ENCODE data around the gene SUPT3H. TPM values are rescaled to one million over a fixed set of nuclear protein-coding genes. Genes with fewer than 3 reads are reported as not detected.

The SUPT3H gene
- total and polyA plus RNA-seq, 5 experiments from 2014 or later: 16.9 to 20.8 (median 20.0) TPM

DNA sequence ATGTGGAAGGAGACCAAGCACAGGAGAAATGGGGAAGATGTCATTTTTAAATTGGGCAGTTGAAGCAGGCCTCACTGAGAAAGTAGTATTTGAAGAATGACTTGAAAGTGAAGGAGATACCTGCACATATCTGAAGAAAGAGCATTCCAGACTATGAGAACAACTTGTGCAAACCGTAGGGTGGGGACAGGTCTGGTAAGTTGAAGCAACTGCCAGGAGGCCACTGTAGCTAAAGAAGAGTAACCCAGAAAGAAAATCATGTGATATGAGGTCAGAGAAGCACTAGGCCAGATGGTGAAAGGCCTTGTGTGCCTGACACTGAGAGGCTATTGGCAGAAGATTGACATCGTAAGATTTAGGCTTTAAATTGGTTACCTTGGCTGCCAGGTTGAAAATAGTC lies 4.7 kb upstream of the SUPT3H start:
- peaks cover 0 to 2% (median 0%) of the 10 kb centered on the region in 5 donors for H3K27me3 Mint-ChIP-seq
- H3K4me3 Mint-ChIP-seq: no peak overlapping the region
- DNase-seq (no peak), ATAC-seq (no peak)
- POLR2A ChIA-PET: no interaction called here
- peaks cover 9 to 23% (median 15%) of the 10 kb centered on the region in 4 donors for H3K4me1 Mint-ChIP-seq
- H3K9me3 Mint-ChIP-seq: peaks cover 0 to 2% (median 0%) of the 10 kb centered on the region in 9 donors
- H3K27ac Mint-ChIP-seq: peak overlapping the region in 1 of 10 donors; percentile 2
- H3K36me3 Mint-ChIP-seq: peaks cover 4 to 9% (median 7%) of the 10 kb centered on the region in 3 donors

DNA sequence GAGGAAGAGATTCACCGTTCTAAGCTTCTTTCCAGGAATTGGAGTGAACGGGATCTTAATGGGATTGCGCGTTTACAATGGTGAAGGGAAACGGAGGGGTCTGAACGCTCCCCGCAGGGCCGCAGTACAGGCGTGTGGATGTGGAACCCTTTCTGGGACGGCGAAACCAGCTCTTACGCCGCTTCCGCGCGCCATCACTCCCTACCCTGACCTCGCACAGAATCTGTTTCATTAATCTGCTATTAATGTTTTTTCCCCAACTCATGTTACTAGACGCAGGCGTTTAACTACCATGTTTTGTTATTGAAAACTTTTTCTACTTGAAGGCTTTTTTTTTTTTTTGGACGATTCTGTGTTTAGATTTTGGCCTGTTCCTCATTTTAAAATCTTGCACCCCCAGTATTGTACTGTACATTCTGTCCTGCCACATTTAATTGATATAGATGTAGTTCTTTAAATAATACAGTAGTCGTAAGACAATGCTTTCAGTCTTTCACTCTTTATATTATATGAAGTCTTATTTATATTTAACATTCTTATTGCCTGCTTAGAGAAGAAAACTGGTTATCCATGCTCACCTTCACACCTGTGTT lies 696 bp upstream of the SUPT3H start:
- Mint-ChIP-seq H3K4me3 (peak overlapping the region; percentile 92 to 100 (median 98)), H3K36me3 (peaks cover 0 to 4% (median 2%) of the 10 kb centered on the region in 3 donors), H3K27ac (peak overlapping the region; percentile 97 to 100 (median 98)), H3K4me1 (peaks cover 11 to 38% (median 36%) of the 10 kb centered on the region in 4 donors), H3K27me3 (no peaks in the 10 kb centered on the region), H3K9me3 (no peaks in the 10 kb centered on the region)
- DNase-seq: peak in 3 of 10 donors; percentile 5 to 20 (median 8)
- POLR2A ChIA-PET: interaction anchor here (0.6 to 3.2 kb wide), 27 partner anchors 9 to 751 kb away, joined by 3 to 24 read pairs (median 5); partner anchors contain the start of genes ENPP4 and RUNX2
- ATAC-seq: peak in 1 of 2 donors; percentile 12

DNA sequence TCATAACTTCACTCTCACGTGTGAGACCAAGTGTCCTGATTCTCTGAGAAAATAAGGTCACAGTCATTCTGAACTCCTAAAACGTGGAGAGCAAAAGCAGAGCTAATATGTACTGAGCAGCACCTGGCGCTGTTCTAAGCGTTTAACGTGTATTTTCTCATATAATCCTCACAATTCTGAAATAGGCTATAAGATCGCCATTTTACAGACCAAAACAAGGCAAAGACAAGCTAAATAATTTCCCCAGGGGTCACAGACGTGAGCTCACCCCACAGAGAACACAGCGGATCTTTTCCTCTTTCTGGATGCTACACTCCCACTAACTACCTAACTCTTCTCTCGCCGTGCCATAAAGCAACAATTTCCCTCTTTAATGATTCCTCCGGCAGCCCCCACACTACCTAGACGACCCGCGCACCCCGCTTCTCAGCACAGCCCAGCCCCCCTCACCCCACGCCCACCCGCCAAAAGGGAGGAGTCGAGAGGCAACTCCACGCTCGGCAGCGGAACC lies 636 bp downstream of the SUPT3H start:
- peaks cover 8 to 38% (median 37%) of the 10 kb centered on the region in 4 donors for H3K4me1 Mint-ChIP-seq
- no peaks in the 10 kb centered on the region for H3K9me3 Mint-ChIP-seq
- peaks cover 0 to 10% (median 7%) of the 10 kb centered on the region in 3 donors for H3K36me3 Mint-ChIP-seq
- DNase-seq: no peak
- H3K27me3 Mint-ChIP-seq: no peaks in the 10 kb centered on the region
- peak overlapping the region; percentile 92 to 100 (median 98) for H3K4me3 Mint-ChIP-seq
- POLR2A ChIA-PET: interaction anchor here (1.0 to 3.2 kb wide), 15 partner anchors 11 to 721 kb away, joined by 3 to 24 read pairs (median 7); partner anchors contain the start of gene RUNX2
- H3K27ac Mint-ChIP-seq: peak overlapping the region; percentile 97 to 100 (median 98)
- no peak for ATAC-seq

DNA sequence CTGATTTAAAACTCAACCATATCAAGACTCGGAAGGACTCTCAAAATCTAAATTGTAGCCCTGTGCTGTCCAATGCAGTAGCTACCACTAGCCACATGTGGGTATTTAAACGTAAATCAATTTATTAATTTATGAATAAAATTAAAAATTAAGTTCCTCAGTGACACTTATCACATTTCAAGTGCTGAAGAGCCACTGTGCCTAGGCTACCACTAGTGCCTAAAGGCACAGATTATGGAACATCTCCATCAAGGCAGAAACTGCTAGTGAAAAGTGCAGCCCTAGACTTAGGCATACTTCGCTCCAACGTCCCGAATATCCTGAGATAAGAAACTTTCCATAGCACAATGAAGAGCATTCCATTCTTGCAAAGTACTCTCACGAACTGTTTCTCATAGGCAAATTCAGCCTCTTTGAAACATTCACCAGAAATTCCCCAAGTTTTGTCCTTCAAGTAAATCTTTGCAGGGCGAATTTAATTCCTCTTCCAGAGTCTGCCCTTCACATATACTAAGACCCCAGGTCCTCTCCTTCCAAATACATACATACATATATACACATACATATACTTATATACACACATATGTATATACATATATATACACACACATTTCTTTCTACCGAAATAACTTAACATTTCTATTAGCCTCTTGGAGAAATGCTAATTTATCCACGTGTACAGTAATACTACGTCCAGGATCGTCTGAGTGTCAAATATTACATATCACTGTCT lies 1.3 kb downstream of the SUPT3H start:
- H3K9me3 Mint-ChIP-seq: no peaks in the 10 kb centered on the region
- POLR2A ChIA-PET: interaction anchor here (0.6 to 3.2 kb wide), 13 partner anchors 10 to 777 kb away, joined by 3 to 24 read pairs (median 6); no protein-coding TSS in a partner anchor
- no peak for DNase-seq

DNA sequence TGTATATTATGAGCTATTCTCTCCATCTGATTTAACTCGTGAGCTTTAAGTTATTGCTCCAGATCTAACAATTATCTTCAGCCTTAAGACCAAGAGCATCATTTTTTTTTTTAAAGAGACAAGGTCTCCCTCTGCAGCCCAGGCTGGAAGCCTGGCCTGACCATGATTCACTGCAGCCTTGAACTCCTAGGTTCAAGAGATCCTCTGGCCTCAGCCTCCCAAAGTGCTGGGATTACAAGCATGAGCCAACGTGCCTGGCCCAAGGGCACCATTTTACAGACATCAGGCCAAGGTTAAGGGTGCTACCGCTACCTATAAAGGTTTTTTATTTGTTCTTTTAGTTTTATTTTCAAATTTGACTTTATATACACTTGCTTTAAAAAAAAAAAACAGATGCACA lies 2.3 kb downstream of the SUPT3H start:
- Mint-ChIP-seq H3K27me3 (no peaks in the 10 kb centered on the region), H3K36me3 (peaks cover 0 to 11% (median 10%) of the 10 kb centered on the region in 3 donors), H3K27ac (peak overlapping the region in 8 of 10 donors; percentile 35 to 99 (median 54)), H3K4me1 (peaks cover 11 to 51% (median 43%) of the 10 kb centered on the region in 4 donors), H3K9me3 (no peaks in the 10 kb centered on the region), H3K4me3 (peak overlapping the region in 2 of 10 donors; percentile 15 to 40)
- ATAC-seq (no peak), DNase-seq (no peak)
- POLR2A ChIA-PET: interaction anchor here (0.7 to 1.2 kb wide), 4 partner anchors 190 to 776 kb away, joined by 3 to 6 read pairs (median 4); no protein-coding TSS in a partner anchor

More for the DNA sequence above, 1.3 kb downstream of the SUPT3H start:
- H3K4me1 Mint-ChIP-seq: peaks cover 9 to 41% (median 38%) of the 10 kb centered on the region in 4 donors
- peak overlapping the region; percentile 97 to 100 (median 98) for H3K27ac Mint-ChIP-seq
- ATAC-seq: no peak
- no peaks in the 10 kb centered on the region for H3K27me3 Mint-ChIP-seq
- peaks cover 0 to 10% (median 7%) of the 10 kb centered on the region in 3 donors for H3K36me3 Mint-ChIP-seq
- H3K4me3 Mint-ChIP-seq: peak overlapping the region; percentile 92 to 100 (median 98)

DNA sequence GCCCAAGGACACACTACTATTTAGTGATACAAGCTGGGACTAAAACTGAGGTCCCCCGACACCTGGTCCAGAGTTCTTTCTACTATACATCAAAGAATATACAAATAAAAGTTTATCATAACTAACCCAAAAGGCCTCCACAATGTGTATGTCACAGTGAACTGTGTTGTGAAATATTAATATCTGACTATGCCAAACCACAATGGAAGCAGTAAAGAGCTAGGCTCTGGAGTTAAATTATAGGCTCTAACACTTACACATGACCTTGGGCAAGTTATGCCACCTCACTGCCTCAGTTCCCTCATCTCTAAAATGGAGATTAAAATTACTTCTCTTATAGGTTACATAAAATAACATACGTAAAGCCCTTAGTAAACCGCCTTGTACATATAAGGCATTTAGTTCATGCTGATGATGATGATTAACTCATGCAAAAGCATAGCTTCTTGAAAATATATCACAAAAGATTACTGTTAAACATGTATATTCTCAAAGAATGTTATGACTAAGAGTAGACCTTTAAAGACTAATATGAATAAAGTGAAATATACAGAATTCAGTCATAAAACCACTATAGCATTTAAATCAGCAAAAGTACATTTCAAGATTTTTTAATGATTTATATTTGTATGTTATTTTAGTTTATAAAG lies 5.7 kb downstream of the SUPT3H start:
- H3K4me3 Mint-ChIP-seq: no peak overlapping the region
- DNase-seq: no peak
- no peaks in the 10 kb centered on the region for H3K9me3 Mint-ChIP-seq
- ATAC-seq: no peak
- H3K27me3 Mint-ChIP-seq: no peaks in the 10 kb centered on the region
- peak overlapping the region in 6 of 10 donors; percentile 11 to 87 (median 41) for H3K27ac Mint-ChIP-seq
- peaks cover under 1 to 34% (median 10%) of the 10 kb centered on the region in 3 donors for H3K36me3 Mint-ChIP-seq
- POLR2A ChIA-PET: interaction anchor here (0.6 kb wide), 1 partner anchor 29 kb away, joined by 3 read pairs; no protein-coding TSS in a partner anchor
- peaks cover 20 to 63% (median 38%) of the 10 kb centered on the region in 4 donors for H3K4me1 Mint-ChIP-seq

DNA sequence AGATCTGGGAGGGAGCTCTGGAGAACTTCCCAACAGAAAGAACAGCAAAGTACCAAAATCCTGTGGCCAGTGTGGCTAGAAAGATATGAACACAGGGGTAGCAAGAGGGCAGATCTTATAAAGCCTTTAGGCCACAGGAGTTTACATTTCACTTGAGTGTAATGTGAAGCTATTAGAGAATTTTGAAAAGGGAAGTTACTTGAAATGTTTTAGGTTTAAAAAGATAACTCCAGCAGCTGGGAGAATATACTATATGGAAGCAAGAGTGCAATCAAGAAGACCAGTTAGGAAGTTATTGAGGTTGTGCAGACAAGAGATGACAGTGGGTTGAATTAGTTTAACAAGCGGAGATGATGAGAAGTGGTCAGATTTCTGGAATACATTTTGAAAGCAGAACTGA lies 7.9 kb downstream of the SUPT3H start:
- Mint-ChIP-seq H3K36me3 (peaks cover 4 to 39% (median 16%) of the 10 kb centered on the region in 3 donors), H3K4me3 (no peak overlapping the region), H3K9me3 (no peaks in the 10 kb centered on the region), H3K4me1 (peaks cover 10 to 55% (median 30%) of the 10 kb centered on the region in 4 donors), H3K27ac (peak overlapping the region in 8 of 10 donors; percentile 3 to 78 (median 28)), H3K27me3 (no peaks in the 10 kb centered on the region)
- POLR2A ChIA-PET: no interaction called here
- ATAC-seq (no peak), DNase-seq (no peak)

DNA sequence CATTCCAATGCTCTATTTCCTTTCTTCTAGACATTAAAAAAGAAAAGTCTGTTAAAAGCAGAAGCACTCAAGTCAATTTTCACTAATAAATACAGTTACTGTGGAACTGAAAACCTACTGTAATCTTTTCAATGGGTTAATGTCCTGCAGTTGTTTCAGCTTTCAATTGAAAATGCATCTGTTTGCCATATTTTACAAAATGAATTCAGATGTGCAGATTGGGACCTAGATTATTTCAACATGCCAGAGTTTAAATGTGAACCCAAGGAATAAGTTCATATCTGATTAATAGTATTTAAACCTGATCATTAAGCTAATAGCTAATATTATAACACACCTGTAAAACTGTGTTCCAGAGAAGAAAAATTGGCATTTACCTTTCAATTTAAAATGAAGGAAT lies 9.7 kb downstream of the SUPT3H start:
- POLR2A ChIA-PET: no interaction called here
- Mint-ChIP-seq H3K27me3 (no peaks in the 10 kb centered on the region), H3K9me3 (no peaks in the 10 kb centered on the region), H3K27ac (peak overlapping the region in 1 of 10 donors; percentile 12), H3K36me3 (peaks cover 4 to 40% (median 10%) of the 10 kb centered on the region in 3 donors), H3K4me3 (no peak overlapping the region), H3K4me1 (peaks cover 10 to 47% (median 32%) of the 10 kb centered on the region in 4 donors)
- DNase-seq: no peak
- no peak for ATAC-seq

DNA sequence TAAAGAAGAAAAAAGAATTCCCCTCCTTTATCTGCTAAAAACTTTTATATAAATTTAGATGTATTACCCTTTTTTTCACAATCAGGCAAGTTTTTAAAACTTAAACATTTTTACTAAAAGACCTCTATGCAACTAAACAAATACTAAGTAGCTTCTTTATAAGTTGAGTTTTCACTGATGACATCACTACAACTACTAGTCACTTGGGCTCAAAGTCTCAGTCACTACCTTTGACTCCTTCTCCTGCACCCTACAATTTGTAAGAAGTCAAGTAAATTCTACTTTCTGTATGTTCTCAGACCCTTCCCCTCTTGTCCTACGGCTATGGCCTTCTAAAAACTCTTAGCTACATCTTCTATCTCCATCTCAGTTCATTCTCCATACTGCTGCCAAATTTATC lies 11.2 kb downstream of the SUPT3H start:
- Mint-ChIP-seq H3K36me3 (peaks cover 6 to 42% (median 8%) of the 10 kb centered on the region in 3 donors), H3K9me3 (no peaks in the 10 kb centered on the region), H3K27me3 (no peaks in the 10 kb centered on the region), H3K4me1 (peaks cover 10 to 50% (median 35%) of the 10 kb centered on the region in 4 donors), H3K27ac (peak overlapping the region in 6 of 10 donors; percentile 3 to 79 (median 32)), H3K4me3 (no peak overlapping the region)
- ATAC-seq (no peak), DNase-seq (no peak)
- POLR2A ChIA-PET: interaction anchor here (2.6 kb wide), 1 partner anchor 11 kb away, joined by 10 read pairs; the partner anchor contains the start of gene SUPT3H

DNA sequence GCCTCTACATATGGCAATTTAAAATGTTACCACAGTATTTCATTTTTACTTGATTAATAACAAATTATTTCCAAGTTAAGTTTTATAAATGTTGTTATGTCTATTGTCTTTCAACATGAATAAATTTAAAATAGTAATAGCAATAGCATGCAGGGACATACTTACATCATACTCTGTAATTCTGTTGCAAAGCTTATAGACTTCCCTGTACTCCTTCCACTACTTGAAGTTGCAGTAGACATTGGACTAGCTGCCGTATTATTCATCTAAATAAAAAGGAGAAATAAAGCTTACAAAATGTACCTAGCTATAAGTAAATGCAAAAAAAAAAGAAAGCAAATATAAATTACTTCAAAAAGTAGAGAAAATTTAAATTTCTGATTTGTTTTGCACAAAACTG lies 12.7 kb downstream of the SUPT3H start:
- POLR2A ChIA-PET: interaction anchor here (2.6 kb wide), 1 partner anchor 13 kb away, joined by 10 read pairs; the partner anchor contains the start of gene SUPT3H
- Mint-ChIP-seq H3K4me1 (peaks cover 8 to 45% (median 26%) of the 10 kb centered on the region in 4 donors), H3K36me3 (peaks cover 8 to 44% (median 8%) of the 10 kb centered on the region in 3 donors), H3K27me3 (no peaks in the 10 kb centered on the region), H3K9me3 (no peaks in the 10 kb centered on the region), H3K4me3 (no peak overlapping the region), H3K27ac (no peak overlapping the region)
- no peak for DNase-seq
- ATAC-seq: no peak

DNA sequence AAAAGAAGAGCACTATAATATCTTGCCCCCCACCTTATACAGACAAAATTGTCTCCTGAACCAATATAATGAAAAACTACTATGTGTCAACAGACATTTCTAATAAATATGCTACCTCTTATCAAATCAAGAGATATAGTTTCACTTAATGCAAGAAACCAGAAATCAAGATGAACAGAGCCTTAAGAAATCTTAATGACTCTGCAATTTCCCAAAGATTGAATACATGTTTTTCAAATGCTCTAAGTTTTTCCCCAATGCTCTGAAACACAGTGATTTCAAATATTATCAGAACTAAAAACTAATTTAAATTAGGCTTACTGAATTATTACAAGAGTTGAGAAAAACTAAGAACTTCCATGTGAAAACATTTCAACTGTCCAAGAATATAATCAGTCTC lies 13.3 kb downstream of the SUPT3H start:
- POLR2A ChIA-PET: no interaction called here
- no peak for ATAC-seq
- H3K27ac Mint-ChIP-seq: peak overlapping the region in 2 of 10 donors; percentile 64 to 68
- no peaks in the 10 kb centered on the region for H3K9me3 Mint-ChIP-seq
- no peaks in the 10 kb centered on the region for H3K27me3 Mint-ChIP-seq
- no peak overlapping the region for H3K4me3 Mint-ChIP-seq
- DNase-seq: no peak
- H3K36me3 Mint-ChIP-seq: peaks cover 8 to 40% (median 8%) of the 10 kb centered on the region in 3 donors
- peaks cover 6 to 42% (median 20%) of the 10 kb centered on the region in 4 donors for H3K4me1 Mint-ChIP-seq

DNA sequence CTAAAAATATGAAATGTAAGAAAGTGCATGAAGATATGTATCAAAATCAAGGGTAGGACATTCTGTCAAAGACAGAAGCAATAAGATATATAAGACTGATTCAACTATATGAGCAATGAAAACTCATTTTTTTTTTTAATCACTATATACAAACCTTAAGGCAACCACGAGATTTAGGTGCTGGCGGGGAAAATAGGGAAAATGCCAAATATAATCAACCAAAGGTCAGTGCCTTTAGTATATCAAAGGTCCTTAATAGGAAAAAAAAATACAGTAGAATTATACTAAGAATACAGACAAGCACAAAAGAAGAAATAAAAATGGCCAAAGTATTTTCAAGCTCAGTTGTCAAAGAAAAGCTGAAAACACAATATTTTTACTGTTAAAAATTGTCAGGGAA lies 24.1 kb downstream of the SUPT3H start:
- H3K27me3 Mint-ChIP-seq: no peaks in the 10 kb centered on the region
- H3K4me3 Mint-ChIP-seq: no peak overlapping the region
- peak overlapping the region in 2 of 10 donors; percentile 14 to 33 for H3K27ac Mint-ChIP-seq
- no peaks in the 10 kb centered on the region for H3K9me3 Mint-ChIP-seq
- ATAC-seq: no peak
- no peak for DNase-seq
- H3K36me3 Mint-ChIP-seq: peaks cover 0 to 41% (median 33%) of the 10 kb centered on the region in 3 donors
- POLR2A ChIA-PET: no interaction called here
- peaks cover 8 to 36% (median 18%) of the 10 kb centered on the region in 4 donors for H3K4me1 Mint-ChIP-seq

Measured in naive thymus-derived CD8-positive, alpha-beta T cell (primary cell).